ENCODE data around the gene HS3ST2. TPM values are rescaled to one million over a fixed set of nuclear protein-coding genes. Genes with fewer than 3 reads are reported as not detected.

HS3ST2 gene
- total RNA-seq (2022), result not detected in 2 replicates
- percentile 12 among the genes with signal in this experiment for Bru-seq, nascent RNA
- percentile 19 among the genes with signal in this experiment for BruChase-seq, experiment 1, labeled RNA remaining after a 6-hour chase
- BruChase-seq, experiment 2, labeled RNA remaining after a 2-hour chase, result percentile 21 among the genes with signal in this experiment
- long read RNA-seq, result 0 reads

DNA sequence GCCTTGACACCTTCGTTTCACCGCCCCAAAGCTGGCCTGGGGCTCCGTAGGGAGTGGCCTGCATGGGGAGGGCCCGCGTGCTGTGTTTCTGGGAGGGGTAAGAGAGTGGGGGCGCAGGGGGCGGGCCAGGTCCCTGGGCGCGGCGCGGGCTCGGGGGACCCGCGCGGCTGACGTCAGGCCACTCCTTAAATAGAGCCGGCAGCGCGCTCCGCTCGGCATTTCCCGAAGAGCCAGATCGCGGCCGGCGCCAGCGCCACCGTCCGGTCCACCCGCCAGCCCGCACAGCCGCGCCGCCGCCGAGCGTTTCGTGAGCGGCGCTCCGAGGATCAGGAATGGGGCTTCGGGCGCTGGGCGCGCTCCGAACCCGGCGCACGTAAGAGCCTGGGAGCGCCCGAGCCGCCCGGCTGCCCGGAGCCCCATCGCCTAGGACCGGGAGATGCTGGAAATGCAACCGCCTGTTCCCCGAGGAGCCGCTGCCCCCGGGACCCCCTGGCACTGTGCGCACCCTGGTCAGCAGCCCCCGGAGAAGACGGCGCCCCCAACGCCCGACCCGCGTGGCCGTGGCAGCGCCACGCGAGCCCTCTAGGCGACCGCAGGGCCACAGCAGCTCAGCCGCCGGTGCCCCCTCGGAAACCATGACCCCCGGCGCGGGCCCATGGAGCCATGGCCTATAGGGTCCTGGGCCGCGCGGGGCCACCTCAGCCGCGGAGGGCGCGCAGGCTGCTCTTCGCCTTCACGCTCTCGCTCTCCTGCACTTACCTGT, at the start of gene HS3ST2:
TSS of gene HS3ST2 (plus strand) at position 215 of the 763 bp plus-strand sequence. CDS start at position 664, 449 bp downstream.
- H3K9me3 Mint-ChIP-seq (ENCODE audit: low read depth, unreplicated experiment), result peaks cover 1% of the 10 kb centered on the region
- no peak within 1 kb of the TSS for H3K27ac Mint-ChIP-seq (ENCODE audit: unreplicated experiment)
- H3K4me1 Mint-ChIP-seq (ENCODE audit: low read depth, unreplicated experiment), result peaks cover 17% of the 10 kb centered on the region
- no peak for DNase-seq
- no peaks in the 10 kb centered on the region for H3K36me3 Mint-ChIP-seq (ENCODE audit: insufficient read depth, unreplicated experiment)
- no TSS peak for BruUV-seq (replicated peaks)
- H3K27me3 Mint-ChIP-seq (ENCODE audit: unreplicated experiment), result peaks cover 15% of the 10 kb centered on the region
- intact Hi-C loops (cut with micrococcal nuclease; ENCODE audit: unreplicated experiment), result no loop called here
- CTCF ChIA-PET, result no interaction called here
- no peak within 1 kb of the TSS for H3K4me3 Mint-ChIP-seq (ENCODE audit: low read depth, unreplicated experiment)
- TF ChIP-seq, protein P1, sequence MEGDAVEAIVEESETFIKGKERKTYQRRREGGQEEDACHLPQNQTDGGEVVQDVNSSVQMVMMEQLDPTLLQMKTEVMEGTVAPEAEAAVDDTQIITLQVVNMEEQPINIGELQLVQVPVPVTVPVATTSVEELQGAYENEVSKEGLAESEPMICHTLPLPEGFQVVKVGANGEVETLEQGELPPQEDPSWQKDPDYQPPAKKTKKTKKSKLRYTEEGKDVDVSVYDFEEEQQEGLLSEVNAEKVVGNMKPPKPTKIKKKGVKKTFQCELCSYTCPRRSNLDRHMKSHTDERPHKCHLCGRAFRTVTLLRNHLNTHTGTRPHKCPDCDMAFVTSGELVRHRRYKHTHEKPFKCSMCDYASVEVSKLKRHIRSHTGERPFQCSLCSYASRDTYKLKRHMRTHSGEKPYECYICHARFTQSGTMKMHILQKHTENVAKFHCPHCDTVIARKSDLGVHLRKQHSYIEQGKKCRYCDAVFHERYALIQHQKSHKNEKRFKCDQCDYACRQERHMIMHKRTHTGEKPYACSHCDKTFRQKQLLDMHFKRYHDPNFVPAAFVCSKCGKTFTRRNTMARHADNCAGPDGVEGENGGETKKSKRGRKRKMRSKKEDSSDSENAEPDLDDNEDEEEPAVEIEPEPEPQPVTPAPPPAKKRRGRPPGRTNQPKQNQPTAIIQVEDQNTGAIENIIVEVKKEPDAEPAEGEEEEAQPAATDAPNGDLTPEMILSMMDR (IDR thresholded peaks at IDR 0.05; ENCODE audit: unreplicated experiment), result no peak

DNA sequence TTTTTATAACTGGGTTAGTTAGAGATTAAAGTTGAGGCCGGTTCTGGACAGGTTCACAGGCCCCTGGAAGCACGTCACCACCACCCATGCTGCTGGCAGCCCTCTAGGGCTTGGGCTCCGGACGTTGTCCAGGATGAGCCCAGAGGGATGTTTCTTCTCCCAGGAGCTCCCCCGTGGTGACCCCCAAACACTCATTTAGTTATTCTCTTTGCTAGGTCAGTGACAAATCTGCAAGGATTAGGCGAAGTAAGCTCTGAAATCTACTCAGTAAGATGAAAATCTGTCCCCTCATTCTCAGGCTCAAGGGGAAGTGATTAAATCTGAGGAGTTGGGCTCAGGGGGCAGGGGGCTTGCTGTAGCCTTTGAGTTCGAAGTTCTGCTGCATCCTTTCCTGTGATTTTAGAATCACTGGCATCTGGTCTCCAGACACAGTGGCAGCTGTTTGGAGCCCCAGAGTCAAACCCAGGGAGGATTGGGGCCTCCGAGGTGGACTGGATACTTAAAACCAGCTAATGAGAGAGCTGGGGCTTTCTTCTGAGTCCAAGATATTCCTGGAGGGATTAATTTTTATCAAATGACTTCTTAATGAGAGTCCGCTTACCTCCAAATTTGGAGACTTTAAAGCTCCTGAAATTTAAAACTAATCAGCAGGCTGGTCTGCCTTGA, 49.2 kb upstream of the HS3ST2 start:
- DNase-seq, result no peak
- intact Hi-C loops (cut with micrococcal nuclease; ENCODE audit: unreplicated experiment), result no loop called here
- TF ChIP-seq, protein P1 (IDR thresholded peaks at IDR 0.05; ENCODE audit: unreplicated experiment), result no peak
- BruUV-seq (replicated peaks), result no TSS peak
- Mint-ChIP-seq H3K4me1 (ENCODE audit: low read depth, unreplicated experiment) (peaks cover under 1% of the 10 kb centered on the region), H3K36me3 (ENCODE audit: insufficient read depth, unreplicated experiment) (no peaks in the 10 kb centered on the region), H3K9me3 (ENCODE audit: low read depth, unreplicated experiment) (no peaks in the 10 kb centered on the region), H3K4me3 (ENCODE audit: low read depth, unreplicated experiment) (no peak overlapping the region), H3K27me3 (ENCODE audit: unreplicated experiment) (peaks cover 5% of the 10 kb centered on the region), H3K27ac (ENCODE audit: unreplicated experiment) (no peak overlapping the region)
- CTCF ChIA-PET, result interaction anchor here (0.6 to 1.2 kb wide), 3 partner anchors 10 to 1188 kb away, joined by 3 read pairs; no protein-coding TSS in a partner anchor

DNA sequence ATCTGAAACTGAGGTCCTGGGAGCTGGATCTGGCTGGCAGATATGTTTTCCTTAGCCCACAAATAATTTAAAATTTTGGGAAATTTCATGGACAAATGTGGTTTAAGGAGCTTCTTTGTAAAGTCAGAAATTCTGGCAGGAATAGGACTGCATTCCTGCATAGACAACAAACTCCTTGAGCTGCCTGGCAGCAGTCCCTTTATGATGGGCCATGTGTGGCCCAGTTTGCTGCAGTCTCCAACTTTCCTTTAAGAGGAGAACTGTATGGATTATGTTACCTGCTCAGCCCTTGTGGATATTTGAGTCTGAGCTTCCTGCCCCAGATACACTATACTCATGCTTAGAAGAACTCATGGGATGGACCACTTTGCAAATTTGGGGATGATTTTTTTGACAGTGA, 48.5 kb upstream of the HS3ST2 start:
- Mint-ChIP-seq H3K4me1 (ENCODE audit: low read depth, unreplicated experiment) (peaks cover 7% of the 10 kb centered on the region), H3K9me3 (ENCODE audit: low read depth, unreplicated experiment) (peaks cover 5% of the 10 kb centered on the region), H3K27ac (ENCODE audit: unreplicated experiment) (no peak overlapping the region), H3K27me3 (ENCODE audit: unreplicated experiment) (peaks cover 10% of the 10 kb centered on the region), H3K4me3 (ENCODE audit: low read depth, unreplicated experiment) (no peak overlapping the region), H3K36me3 (ENCODE audit: insufficient read depth, unreplicated experiment) (no peaks in the 10 kb centered on the region)
- intact Hi-C loops (cut with micrococcal nuclease; ENCODE audit: unreplicated experiment), result no loop called here
- CTCF ChIA-PET, result interaction anchor here (1.2 kb wide), 1 partner anchor 9 kb away, joined by 3 read pairs; no protein-coding TSS in a partner anchor
- DNase-seq, result no peak
- TF ChIP-seq, protein P1 (IDR thresholded peaks at IDR 0.05; ENCODE audit: unreplicated experiment), result no peak
- BruUV-seq (replicated peaks), result no TSS peak

DNA sequence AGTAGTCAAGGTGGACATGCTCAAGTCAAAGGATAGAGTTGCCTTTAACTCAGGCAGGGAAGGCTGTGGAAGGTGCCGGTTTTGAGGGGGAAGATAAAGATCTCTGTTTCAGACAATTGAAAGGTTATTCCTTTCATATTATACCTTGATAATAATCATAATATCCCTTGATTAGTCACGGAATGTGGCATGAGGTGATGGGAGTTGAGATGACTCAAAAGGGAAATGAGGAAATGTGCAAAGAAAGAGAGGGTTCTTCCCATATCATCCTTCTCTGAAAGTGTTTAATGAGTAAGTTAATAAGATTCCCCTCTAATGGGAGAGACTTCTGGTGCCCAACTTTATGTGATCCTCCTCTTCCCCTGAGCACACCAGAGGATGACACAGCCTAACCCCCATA, 43.1 kb upstream of the HS3ST2 start:
- no TSS peak for BruUV-seq (replicated peaks)
- Mint-ChIP-seq H3K27ac (ENCODE audit: unreplicated experiment) (no peak overlapping the region), H3K9me3 (ENCODE audit: low read depth, unreplicated experiment) (peaks cover 5% of the 10 kb centered on the region), H3K4me3 (ENCODE audit: low read depth, unreplicated experiment) (no peak overlapping the region), H3K27me3 (ENCODE audit: unreplicated experiment) (peaks cover 29% of the 10 kb centered on the region), H3K36me3 (ENCODE audit: insufficient read depth, unreplicated experiment) (no peaks in the 10 kb centered on the region), H3K4me1 (ENCODE audit: low read depth, unreplicated experiment) (peaks cover 21% of the 10 kb centered on the region)
- CTCF ChIA-PET, result no interaction called here
- DNase-seq, result no peak
- TF ChIP-seq, protein P1 (IDR thresholded peaks at IDR 0.05; ENCODE audit: unreplicated experiment), result no peak
- intact Hi-C loops (cut with micrococcal nuclease; ENCODE audit: unreplicated experiment), result no loop called here
